Motor neuron (in vitro differentiated cells): ENCODE data around the gene KIT. TPM values are rescaled to one million over a fixed set of nuclear protein-coding genes. Genes with fewer than 3 reads are reported as not detected.
"Not testable (repeated sequence)": the region's sequence is repeated elsewhere in the genome, so short reads cannot be mapped to it uniquely, and the experiment has no call there.

ENCODE experiments used
- ATAC-seq, 8 experiments: fragments of 200-7000 bp; cut with Tn5 transposase; replicated peaks in 6 of 8; 2 replicates each; pipeline ENCODE4 v1.8.0; 2021; ENCODE audit warnings: mild to moderate bottlenecking in 8 of 8, moderate library complexity in 8 of 8
- H3K27ac ChIP-seq, 2 donors: fragments of 250-450 bp; sonication (Bioruptor Pico); 2 replicates each; pipeline ENCODE4 v1.9.0; 2021; ENCODE audit warnings: antibody characterized with exemption in 2 of 2, mild to moderate bottlenecking in 2 of 2, moderate library complexity in 1 of 2
- H3K4me1 ChIP-seq, 2 donors: fragments of 250-450 bp; sonication (Bioruptor Pico); replicated peaks in 1 of 2; 2 replicates each; pipeline ENCODE4 v1.6.1; 2021; ENCODE audit warnings: antibody characterized with exemption in 2 of 2, mild to moderate bottlenecking in 2 of 2, moderate library complexity in 1 of 2
- H3K4me3 ChIP-seq, 5 donors: fragments of 250-450 bp; sonication (Bioruptor Pico); 2 replicates each; pipeline ENCODE4 v1.9.0; 2021; ENCODE audit warnings: antibody characterized with exemption in 5 of 5, mild to moderate bottlenecking in 5 of 5, moderate library complexity in 4 of 5
- WGBS, 10 experiments: fragments of 450-650 bp; shearing (Covaris generic); methylation state at CpG; one replicate each; pipeline ENCODE4 v1.0.0; 2022; 5-methylcytosine and 5-hydroxymethylcytosine counted together
- in situ Hi-C, 9 experiments: fragments of 400-800 bp; cut with MboI; loops; one replicate each; pipeline ENCODE4 v1.15.0; 2021; ENCODE audit warnings: low sequenced_read_pairs in 9 of 9, low pct_unique_long_range_greater_than_20kb in 2 of 9; ENCODE audit not compliant: unreplicated experiment in 9 of 9
- total RNA-seq, 8 experiments: library from RNA; unstranded; fragments of 300-600 nt; gene quantifications; 2 replicates each; pipeline versions ENCODE4 v1.2.3 to v1.2.4, GENCODE V29; 2022

Gene KIT
- total RNA-seq = 10 to 100 TPM in 1 of 8 experiments, 1 to 10 TPM in 4, under 1 TPM in 3; 0.15 to 11.5 (median 4.7) TPM

DNA sequence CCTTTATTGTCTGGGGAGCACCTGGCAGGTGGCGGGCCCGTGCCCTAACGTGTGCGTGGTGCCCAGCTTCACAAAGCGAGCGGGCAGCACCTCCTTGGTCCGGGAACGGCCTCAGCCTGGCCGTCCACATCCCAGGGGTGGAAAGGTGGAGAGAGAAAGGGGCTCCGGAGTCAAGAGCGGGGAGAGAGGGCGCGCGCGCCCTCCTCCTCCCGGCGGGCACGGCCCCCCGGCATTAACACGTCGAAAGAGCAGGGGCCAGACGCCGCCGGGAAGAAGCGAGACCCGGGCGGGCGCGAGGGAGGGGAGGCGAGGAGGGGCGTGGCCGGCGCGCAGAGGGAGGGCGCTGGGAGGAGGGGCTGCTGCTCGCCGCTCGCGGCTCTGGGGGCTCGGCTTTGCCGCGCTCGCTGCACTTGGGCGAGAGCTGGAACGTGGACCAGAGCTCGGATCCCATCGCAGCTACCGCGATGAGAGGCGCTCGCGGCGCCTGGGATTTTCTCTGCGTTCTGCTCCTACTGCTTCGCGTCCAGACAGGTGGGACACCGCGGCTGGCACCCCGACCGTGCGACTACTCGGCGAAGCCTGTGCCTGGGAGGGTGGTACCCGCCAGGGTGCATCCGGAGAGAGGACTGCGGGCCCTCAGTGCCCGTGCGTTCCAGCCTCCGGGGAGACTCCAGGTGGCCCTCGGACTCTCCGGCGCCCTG lies at the start of gene KIT:
Gene KIT, plus strand, starts transcription at position 407 of the 701 bp plus-strand sequence. Its CDS starts 58 bp downstream, at position 465.
- peak; percentile 7 to 86 (median 82) for ATAC-seq
- Histone ChIP-seq H3K27ac (no peak within 1 kb of the TSS), H3K4me1 (peaks cover 7 to 9% of the 10 kb centered on the region in 2 donors), H3K4me3 (peak within 1 kb of the TSS; percentile 41 to 52 (median 47))
- in situ Hi-C loops = no loop called here
- WGBS, 10 experiments = 0% methylated on average over 3 of the region's 72 CpGs; no CpG with 5 or more reads in 9 of the 10 experiments

- H3K27ac ChIP-seq = no peak overlapping the region
- no peak overlapping the region for H3K4me3 ChIP-seq
- no peaks in the 10 kb centered on the region for H3K4me1 ChIP-seq
- no peak for ATAC-seq
- in situ Hi-C loops = no loop called here
- 25 to 92% (median 71%) methylated on average over 1 of the region's 1 CpG; no CpG with 5 or more reads in 3 of the 10 experiments for WGBS, 10 experiments
Measured at GRCh38 chr4:54609310-54609709, 48.4 kb upstream of the KIT start.

GRCh38 chr4:54614149-54614548 lies 43.6 kb upstream of the KIT start:
- no peaks in the 10 kb centered on the region for H3K4me1 ChIP-seq
- ATAC-seq = peak in 1 of 8 experiments; percentile 29
- H3K27ac ChIP-seq = no peak overlapping the region
- H3K4me3 ChIP-seq = no peak overlapping the region
- in situ Hi-C loops = no loop called here
- 0 to 90% (median 67%) methylated on average over 1 to 4 of the region's 4 CpGs; no CpG with 5 or more reads in 3 of the 10 experiments for WGBS, 10 experiments

GRCh38 chr4:54620773-54621172 lies 37.0 kb upstream of the KIT start:
- no peak overlapping the region for H3K4me3 ChIP-seq
- WGBS, 10 experiments = 36 to 90% (median 79%) methylated on average over 1 to 3 of the region's 3 CpGs
- ATAC-seq = no peak
- H3K27ac ChIP-seq = no peak overlapping the region
- in situ Hi-C loops = no loop called here
- no peaks in the 10 kb centered on the region for H3K4me1 ChIP-seq

DNA sequence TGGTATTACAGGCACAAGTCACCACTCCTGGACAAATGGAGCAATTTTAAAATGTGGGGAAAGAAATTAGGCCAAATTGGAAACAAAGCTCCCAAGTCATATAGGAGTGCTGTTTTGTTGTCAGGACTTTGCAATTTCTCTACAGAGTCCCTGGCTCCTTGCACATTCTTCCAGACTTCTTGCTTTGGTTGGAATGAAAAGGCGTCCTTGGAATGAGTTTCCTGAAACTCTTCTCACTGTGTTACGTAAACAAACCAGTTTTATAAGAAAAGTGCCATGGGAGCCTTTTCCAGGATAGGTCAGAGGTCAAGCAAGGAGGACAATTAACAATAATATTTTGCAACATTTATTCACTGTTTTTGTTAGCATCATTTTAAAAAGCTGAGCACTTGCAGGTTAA lies 32.4 kb upstream of the KIT start:
- in situ Hi-C loops = no loop called here
- Histone ChIP-seq H3K27ac (no peak overlapping the region), H3K4me1 (no peaks in the 10 kb centered on the region), H3K4me3 (no peak overlapping the region)
- WGBS, 10 experiments = 0 to 95% (median 72%) methylated on average over 2 of the region's 2 CpGs; no CpG with 5 or more reads in 4 of the 10 experiments
- ATAC-seq = no peak

GRCh38 chr4:54626113-54626512 lies 31.6 kb upstream of the KIT start:
- no peak overlapping the region for H3K4me3 ChIP-seq
- 0 to 100% (median 63%) methylated on average over 1 to 5 of the region's 7 CpGs; no CpG with 5 or more reads in 1 of the 10 experiments for WGBS, 10 experiments
- in situ Hi-C loops = no loop called here
- no peak overlapping the region for H3K27ac ChIP-seq
- ATAC-seq = no peak
- no peaks in the 10 kb centered on the region for H3K4me1 ChIP-seq

- in situ Hi-C loops = no loop called here
- WGBS, 10 experiments = 29 to 80% methylated on average over 1 of the region's 29 CpGs; no CpG with 5 or more reads in 8 of the 10 experiments
- ATAC-seq = no peak
- H3K4me1 ChIP-seq = no peaks in the 10 kb centered on the region
- H3K4me3 ChIP-seq = no peak overlapping the region
- no peak overlapping the region for H3K27ac ChIP-seq
Measured at GRCh38 chr4:54632537-54632936, 25.2 kb upstream of the KIT start.

DNA sequence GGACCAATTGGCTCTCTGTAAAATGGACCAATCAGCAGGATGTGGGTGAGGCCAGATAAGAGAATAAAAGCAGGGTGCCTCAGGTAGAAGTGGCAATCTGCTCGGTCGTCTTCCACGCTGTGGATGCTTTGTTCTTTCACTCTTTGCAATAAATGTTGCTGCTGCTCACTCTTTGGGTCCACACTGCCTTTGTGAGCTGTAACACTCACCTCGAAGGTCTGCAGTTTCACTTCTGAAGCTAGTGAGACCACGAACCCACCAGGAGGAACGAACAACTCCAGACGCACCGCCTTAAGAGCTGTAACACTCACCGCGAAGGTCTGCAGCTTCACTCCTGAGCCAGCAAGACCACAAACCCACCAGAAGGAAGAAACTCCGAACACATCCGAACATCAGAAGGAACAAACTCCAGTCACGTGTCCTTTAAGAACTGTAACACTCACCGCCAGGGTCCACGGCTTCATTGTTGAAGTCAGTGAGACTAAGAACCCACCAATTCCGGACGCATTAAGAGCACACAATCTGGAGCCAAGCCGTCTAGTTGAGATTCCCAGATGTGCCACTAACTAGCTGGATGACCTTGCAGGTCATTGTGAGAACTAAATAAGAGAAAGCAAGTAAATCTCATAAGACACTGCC lies 24.5 kb upstream of the KIT start:
- H3K4me3 ChIP-seq, H3K27ac ChIP-seq, in situ Hi-C loops, H3K4me1 ChIP-seq, ATAC-seq: not testable (repeated sequence)
- WGBS, 10 experiments = 60 to 100% (median 89%) methylated on average over 1 to 13 of the region's 18 CpGs; no CpG with 5 or more reads in 2 of the 10 experiments

GRCh38 chr4:54635318-54635717 lies 22.4 kb upstream of the KIT start:
- in situ Hi-C loops = no loop called here
- 64 to 100% (median 92%) methylated on average over 1 to 3 of the region's 3 CpGs; no CpG with 5 or more reads in 1 of the 10 experiments for WGBS, 10 experiments
- H3K27ac ChIP-seq = no peak overlapping the region
- no peaks in the 10 kb centered on the region for H3K4me1 ChIP-seq
- no peak for ATAC-seq
- no peak overlapping the region for H3K4me3 ChIP-seq

GRCh38 chr4:54637325-54637724 lies 20.4 kb upstream of the KIT start:
- no peak for ATAC-seq
- H3K4me1 ChIP-seq = no peaks in the 10 kb centered on the region
- no peak overlapping the region for H3K27ac ChIP-seq
- WGBS, 10 experiments = 42 to 100% (median 86%) methylated on average over 1 to 4 of the region's 4 CpGs; no CpG with 5 or more reads in 1 of the 10 experiments
- in situ Hi-C loops = no loop called here
- no peak overlapping the region for H3K4me3 ChIP-seq

DNA sequence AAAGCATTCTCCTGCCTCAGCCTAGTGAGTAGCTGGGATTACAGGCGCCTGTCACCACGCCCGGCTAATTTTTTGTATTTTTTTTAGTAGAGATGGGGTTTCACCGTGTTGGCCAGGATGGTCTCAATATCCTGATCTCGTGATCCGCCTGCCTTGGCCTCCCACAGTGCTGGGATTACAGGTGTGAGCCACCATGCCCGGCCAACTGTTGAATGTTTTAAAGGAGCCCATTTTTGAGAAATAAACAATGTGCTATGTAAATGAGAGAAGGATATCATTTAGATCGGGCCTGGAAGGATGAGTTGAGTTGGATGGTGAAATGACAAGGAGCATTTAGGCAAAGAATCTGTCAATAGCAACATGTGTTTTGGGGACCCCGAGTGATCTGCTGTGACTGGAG lies 16.7 kb upstream of the KIT start:
- WGBS, 10 experiments = 0 to 100% (median 83%) methylated on average over 1 to 8 of the region's 9 CpGs; no CpG with 5 or more reads in 2 of the 10 experiments
- H3K4me3 ChIP-seq, in situ Hi-C loops, H3K27ac ChIP-seq, ATAC-seq, H3K4me1 ChIP-seq: not testable (repeated sequence)

DNA sequence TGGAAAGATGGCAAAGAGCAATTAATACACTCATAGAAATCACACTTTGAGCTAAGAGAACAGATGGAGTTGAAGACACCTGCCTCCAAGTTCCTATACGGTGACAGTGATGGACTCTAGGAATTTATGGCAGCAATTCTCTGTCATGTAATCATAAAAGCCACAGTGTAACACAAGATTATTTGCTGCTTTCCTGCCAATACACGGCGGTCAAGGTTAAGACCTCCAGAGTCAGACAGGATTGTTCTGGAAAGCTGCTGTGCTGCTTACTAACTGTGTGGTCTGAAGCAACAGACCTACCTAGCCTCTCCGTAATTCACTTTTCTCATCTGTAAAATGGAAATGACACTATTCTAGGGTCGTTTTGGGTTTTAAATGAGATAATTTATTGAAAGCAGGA lies 14.6 kb upstream of the KIT start:
- WGBS, 10 experiments = 35 to 75% (median 65%) methylated on average over 2 to 5 of the region's 5 CpGs; no CpG with 5 or more reads in 1 of the 10 experiments
- ATAC-seq = peak in 3 of 8 experiments; percentile 32 to 53 (median 46)
- in situ Hi-C loops = no loop called here
- H3K4me1 ChIP-seq = peaks cover 4 to 5% of the 10 kb centered on the region in 2 donors
- H3K4me3 ChIP-seq = no peak overlapping the region
- no peak overlapping the region for H3K27ac ChIP-seq

DNA sequence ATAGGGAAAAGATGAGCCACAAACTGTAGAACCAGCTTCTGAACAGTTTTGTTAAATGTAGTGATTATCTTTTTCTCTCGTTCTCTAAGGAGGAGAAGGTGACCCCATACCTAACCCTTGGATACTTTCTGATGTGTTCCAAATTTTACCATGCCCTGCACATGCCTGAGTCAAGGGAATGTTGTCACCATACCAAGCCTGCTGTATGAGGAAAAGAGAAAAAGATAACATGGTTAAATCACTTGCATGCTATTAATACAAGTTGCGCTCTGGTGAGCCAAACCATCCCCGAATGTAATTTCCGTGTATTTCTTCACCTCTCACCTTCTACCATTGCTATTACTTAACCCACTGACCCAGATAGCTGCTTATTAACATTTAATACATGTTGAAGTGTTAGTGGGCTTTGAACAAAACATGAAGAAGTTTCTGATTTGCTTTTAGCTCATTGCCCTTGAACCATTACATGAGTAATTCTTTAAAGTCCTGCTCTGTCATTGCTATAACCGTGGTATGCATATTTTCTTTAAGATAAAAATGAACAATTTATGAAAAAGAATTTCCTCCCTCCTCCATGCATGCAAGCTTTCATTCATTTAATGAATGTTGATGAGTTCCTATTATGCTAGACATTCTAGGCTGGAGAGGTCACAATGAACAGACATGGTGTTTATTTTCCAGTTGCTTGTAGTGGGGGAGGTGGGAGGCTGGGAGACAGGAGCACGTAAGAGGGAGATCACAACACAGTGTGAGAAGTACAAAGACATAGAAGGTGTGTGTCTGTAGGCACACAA lies 13.6 kb upstream of the KIT start:
- H3K4me1 ChIP-seq = peaks cover 4 to 5% of the 10 kb centered on the region in 2 donors
- peak in 3 of 8 experiments; percentile 23 to 53 (median 27) for ATAC-seq
- no peak overlapping the region for H3K27ac ChIP-seq
- WGBS, 10 experiments = 24 to 96% (median 63%) methylated on average over 3 to 6 of the region's 6 CpGs; no CpG with 5 or more reads in 1 of the 10 experiments
- in situ Hi-C loops = no loop called here
- no peak overlapping the region for H3K4me3 ChIP-seq
